GM12872 (cell line): ENCODE measurements around the gene ST14.

Source experiments
- TF ChIP-seq, protein P1 (sequence below): IDR thresholded peaks from 3 replicates; pipeline ENCODE4 v1.5.1; 2011; ENCODE audit warnings: low read depth, mild to moderate bottlenecking, low read length, moderate library complexity; ENCODE audit not compliant: insufficient read depth

The ST14 gene

DNA sequence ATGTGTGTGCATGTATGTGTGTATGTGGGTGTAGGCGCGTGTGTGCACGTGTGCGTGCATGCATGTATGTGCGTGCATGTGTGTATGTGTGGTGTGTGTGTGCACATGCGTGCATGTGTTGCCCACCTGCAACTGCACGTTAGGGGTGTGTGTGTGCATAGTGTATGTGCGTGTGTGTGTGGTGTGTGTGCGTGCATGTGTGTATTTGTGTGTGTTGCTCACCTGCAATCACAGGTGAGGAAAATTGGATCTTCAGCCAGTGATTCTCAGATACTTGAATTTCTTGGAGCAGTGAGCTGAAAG lies 54.3 kb downstream of the ST14 start:
- TF ChIP-seq, protein P1, sequence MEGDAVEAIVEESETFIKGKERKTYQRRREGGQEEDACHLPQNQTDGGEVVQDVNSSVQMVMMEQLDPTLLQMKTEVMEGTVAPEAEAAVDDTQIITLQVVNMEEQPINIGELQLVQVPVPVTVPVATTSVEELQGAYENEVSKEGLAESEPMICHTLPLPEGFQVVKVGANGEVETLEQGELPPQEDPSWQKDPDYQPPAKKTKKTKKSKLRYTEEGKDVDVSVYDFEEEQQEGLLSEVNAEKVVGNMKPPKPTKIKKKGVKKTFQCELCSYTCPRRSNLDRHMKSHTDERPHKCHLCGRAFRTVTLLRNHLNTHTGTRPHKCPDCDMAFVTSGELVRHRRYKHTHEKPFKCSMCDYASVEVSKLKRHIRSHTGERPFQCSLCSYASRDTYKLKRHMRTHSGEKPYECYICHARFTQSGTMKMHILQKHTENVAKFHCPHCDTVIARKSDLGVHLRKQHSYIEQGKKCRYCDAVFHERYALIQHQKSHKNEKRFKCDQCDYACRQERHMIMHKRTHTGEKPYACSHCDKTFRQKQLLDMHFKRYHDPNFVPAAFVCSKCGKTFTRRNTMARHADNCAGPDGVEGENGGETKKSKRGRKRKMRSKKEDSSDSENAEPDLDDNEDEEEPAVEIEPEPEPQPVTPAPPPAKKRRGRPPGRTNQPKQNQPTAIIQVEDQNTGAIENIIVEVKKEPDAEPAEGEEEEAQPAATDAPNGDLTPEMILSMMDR: no peak

DNA sequence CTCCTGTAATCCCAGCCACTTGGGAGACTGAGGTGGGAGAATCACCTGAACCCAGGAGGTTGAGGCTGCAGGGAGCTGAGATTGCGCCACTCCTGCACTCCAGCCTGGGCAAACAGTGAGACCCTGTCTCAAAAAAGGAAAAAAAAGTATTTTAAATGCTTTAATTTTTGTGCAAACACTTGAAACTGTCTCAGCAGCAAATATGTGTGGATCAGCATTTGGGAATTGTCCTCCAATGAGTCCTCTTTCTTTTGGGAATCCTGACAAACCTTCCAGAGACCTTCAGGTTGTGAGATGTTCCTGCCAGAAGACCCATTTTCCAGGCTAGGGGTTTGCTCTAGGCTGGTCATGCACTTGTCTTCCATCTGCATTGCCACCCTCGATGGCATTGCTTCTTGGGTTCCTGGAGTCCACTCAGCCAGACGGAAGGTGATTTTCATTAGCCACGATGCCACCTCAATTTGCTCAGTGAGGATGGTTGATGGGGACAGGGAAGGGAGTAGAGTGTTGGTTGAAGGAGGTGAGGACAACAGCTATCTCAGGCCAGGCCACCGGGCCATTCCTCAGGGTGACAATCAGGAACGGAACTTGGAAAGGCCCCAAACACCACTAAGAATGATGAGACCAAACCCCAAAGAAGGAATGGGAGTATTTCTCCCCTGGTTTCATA lies 55.4 kb downstream of the ST14 start:
- TF ChIP-seq, protein P1: no peak

DNA sequence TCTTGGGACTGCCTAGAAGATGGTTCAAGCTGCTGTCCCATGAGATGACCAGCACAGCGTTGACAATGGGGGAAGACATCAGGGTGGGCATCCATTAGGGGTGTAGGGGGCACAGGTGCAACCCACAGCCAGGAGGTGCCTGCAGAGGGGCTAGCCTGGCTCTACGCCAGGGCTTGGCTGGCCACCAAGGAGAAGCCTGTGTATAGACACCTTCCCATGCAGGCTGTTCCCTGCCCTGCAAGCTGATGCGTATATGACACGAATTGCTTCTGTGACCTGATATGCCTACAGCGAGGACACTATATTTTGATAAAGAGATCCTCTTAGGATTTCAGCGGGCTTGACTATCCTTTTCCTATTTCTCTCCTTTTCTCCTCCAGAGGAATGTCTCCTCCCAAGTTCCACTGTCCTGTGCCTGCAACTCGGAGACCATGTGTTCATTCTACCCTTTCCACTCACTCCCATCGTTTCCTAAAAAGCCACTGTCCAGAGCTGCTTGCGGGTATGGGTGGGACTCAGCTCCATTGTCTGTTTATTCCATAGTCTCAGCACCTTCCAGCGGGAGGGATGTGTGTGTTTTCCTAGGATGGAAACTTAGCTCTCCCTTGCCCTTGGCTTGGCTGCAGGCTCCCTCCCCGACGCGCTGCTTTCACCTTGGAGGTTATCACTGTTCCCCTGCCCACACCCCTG lies 56.1 kb downstream of the ST14 start:
- TF ChIP-seq, protein P1: no peak

DNA sequence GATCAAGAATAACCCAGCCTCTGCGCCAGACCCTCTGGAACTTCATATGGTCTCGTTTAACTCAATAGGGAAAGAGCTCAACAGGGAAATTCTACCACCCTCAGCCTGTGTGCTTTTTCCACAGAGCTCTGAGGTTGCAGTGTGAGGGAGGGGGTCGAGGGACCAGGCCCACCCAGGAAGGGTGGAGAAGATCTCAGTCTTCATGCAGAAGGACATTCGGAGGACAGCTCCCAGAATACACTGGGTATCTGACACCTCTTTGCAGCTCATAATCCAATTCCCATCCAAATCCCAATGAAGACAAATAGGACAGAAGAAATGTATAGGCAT lies 56.6 kb downstream of the ST14 start:
- TF ChIP-seq, protein P1: no peak

DNA sequence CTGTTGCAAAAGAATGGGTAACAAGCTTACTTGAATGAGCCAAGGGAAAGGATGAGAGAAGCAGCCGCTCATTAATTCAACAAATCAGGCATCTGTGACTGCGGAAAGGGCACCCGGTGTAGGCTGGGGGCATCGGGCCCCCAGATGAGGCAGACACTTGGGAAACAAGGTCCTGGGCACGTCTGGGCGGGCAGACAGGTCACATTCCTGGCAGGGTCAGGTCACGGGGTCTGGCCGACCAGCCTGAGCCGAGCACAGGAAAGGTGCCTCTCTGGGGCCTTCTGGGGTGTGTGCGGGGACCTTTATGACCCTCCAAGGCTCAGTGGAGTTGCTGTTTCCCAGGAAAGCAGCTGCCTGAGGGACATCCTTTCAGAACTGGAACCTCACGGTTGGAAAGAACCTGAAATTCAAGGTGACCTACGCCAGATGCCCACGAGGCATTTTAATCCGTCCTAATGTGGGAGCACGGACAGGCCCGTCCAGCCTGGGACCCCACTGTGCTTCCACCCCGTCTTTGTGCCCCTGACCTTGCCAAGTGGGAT lies 57.1 kb downstream of the ST14 start:
- TF ChIP-seq, protein P1: no peak

DNA sequence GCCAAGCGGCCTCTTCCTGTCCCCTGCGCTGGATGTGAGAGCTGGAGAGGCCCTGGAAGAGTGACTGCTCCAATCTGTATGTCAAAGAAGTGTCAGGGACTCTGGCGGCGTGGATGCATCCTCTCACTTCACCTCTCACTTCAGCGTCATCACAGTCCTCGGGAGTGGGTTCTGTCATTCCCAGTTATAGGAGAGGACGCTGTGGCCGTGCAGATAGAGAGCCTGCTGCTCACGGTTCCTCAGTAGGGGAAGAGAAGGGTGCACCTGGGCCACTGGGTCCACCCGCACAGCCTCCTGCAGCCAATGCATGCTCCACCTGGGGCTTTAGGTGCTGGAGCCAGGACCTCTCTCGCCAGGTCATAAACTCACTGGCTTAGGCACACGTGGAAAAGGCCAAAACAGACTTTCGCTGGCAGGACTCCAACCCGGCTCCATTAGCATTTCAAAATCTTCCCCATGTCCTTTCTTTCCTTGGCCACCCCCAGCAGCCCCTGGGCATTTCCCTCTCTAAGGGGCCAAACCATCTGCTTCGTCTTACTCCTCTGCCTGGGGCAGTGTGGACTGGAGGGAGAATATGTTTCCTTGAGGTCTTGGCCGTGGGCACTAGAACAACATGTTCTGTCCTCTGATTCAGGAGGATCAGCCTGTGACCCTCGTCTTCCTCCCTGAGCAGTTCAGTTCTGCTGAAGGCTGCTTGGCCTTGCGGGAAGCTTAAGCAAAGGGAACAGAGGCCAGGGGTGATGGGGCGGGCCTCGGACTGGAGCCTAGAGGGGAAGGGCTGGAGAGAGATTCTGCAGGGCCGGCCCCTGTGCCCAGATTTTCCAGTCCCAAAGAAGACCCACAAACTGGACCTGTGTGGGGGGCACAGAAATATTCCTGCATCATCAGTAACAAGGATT lies 57.8 kb downstream of the ST14 start:
- TF ChIP-seq, protein P1: no peak

DNA sequence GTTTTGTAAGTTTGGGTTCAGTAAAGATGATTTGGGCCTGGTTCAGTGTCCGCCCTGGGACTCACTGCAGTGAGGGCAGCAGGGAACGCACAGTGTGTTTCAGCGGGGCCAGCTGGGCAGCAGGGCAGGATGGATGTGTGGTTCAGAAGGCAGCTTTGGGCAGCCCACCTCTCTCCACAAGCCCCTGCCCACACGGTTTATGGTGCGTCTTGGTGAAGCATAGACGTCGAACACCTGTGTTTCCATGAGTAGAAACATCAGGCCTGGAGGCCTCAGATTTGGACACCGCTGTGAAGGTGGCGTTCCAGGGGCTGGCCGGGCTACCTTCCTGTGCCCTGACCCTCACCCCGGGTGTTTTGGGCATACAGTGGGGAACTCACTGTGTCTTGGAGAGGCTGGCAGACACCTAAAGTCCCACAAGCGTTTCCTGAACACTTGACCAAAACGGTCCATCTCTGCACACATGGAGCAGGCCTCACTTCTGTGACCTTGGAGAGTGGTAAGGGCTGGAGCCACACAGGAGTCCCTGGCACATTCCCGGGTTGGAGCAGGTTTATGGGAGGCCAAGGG lies 59.0 kb downstream of the ST14 start:
- TF ChIP-seq, protein P1: no peak
